ENCODE data around the gene ADCY5. TPM values are rescaled to one million over a fixed set of nuclear protein-coding genes. Genes with fewer than 3 reads are reported as not detected.

Gene ADCY5
- total and polyA plus RNA-seq, 10 donors: 1.7 to 20.6 (median 11.7) TPM

- Histone ChIP-seq H3K27me3 (replicated peaks in 1 of 7) (peaks cover 0 to 50% (median 6%) of the 10 kb centered on the region in 7 donors), H3K4me1 (no peaks in the 10 kb centered on the region), H3K9me3 (no peaks in the 10 kb centered on the region), H3K27ac (no peak overlapping the region), H3K4me3 (no peak overlapping the region), H3K36me3 (no peaks in the 10 kb centered on the region)
- TF ChIP-seq POLR2A (IDR thresholded peaks at IDR 0.05) (no peak), CTCF (IDR thresholded peaks at IDR 0.05 in 8 of 11, conservative IDR thresholded peaks at IDR 0.05 in 3 of 11) (no peak), POLR2AphosphoS5 (IDR thresholded peaks at IDR 0.05) (no peak)
- WGBS, 5 donors: 78 to 94% (median 87%) methylated on average over 9 of the region's 9 CpGs
- DNase-seq: peak; percentile 45
- intact Hi-C loops (cut with DNase I; ENCODE audit: low total_unique reads): no loop called here
These were observed 6.8 kb downstream of the ADCY5 start for GRCh38 chr3:123442125-123442524.

GRCh38 chr3:123439806-123440580 is 8.9 kb downstream of the ADCY5 start:
- intact Hi-C loops (cut with DNase I; ENCODE audit: low total_unique reads): no loop called here
- H3K4me1 ChIP-seq: no peaks in the 10 kb centered on the region

GRCh38 chr3:123432832-123433523 is 15.9 kb downstream of the ADCY5 start:
- Histone ChIP-seq H3K36me3 (no peaks in the 10 kb centered on the region), H3K4me1 (peaks cover 0 to 9% (median 0%) of the 10 kb centered on the region in 6 donors), H3K9me3 (no peaks in the 10 kb centered on the region), H3K27ac (peak overlapping the region in 6 of 8 donors; percentile 3 to 58 (median 50)), H3K4me3 (no peak overlapping the region), H3K27me3 (replicated peaks in 1 of 7) (peaks cover 0 to 6% (median 0%) of the 10 kb centered on the region in 7 donors)
- intact Hi-C loops (cut with DNase I; ENCODE audit: low total_unique reads): no loop called here
- TF ChIP-seq POLR2A (IDR thresholded peaks at IDR 0.05) (no peak), POLR2AphosphoS5 (IDR thresholded peaks at IDR 0.05) (peak in 2 of 3 donors; percentile 14 to 16), CTCF (IDR thresholded peaks at IDR 0.05 in 8 of 11, conservative IDR thresholded peaks at IDR 0.05 in 3 of 11) (no peak)
- no peak for DNase-seq
- WGBS, 5 donors: 74 to 86% (median 81%) methylated on average over 6 of the region's 6 CpGs

More at GRCh38 chr3:123439806-123440580, 8.9 kb downstream of the ADCY5 start:
- Histone ChIP-seq H3K27me3 (replicated peaks in 1 of 7) (peaks cover 0 to 29% (median 0%) of the 10 kb centered on the region in 7 donors), H3K4me3 (no peak overlapping the region), H3K9me3 (no peaks in the 10 kb centered on the region), H3K36me3 (no peaks in the 10 kb centered on the region), H3K27ac (no peak overlapping the region)
- WGBS, 5 donors: 72 to 91% (median 88%) methylated on average over 9 of the region's 9 CpGs
- peak; percentile 33 for DNase-seq
- TF ChIP-seq POLR2AphosphoS5 (IDR thresholded peaks at IDR 0.05) (no peak), POLR2A (IDR thresholded peaks at IDR 0.05) (no peak), CTCF (IDR thresholded peaks at IDR 0.05 in 8 of 11, conservative IDR thresholded peaks at IDR 0.05 in 3 of 11) (no peak)

Measured in spleen (tissue), 11 donors.